Retinal pigment epithelial cell (primary cell): ENCODE results near the gene NEAT1.

Experiments used
- DNase-seq: peaks from one replicate; pipeline ENCODE4 v3.0.0-alpha.2; 2010; ENCODE audit warnings: low read depth
- H3K4me3 ChIP-seq: 2 replicates; pipeline ENCODE4 v1.5.1; 2011; ENCODE audit warnings: mild to moderate bottlenecking, low read length, control low read depth, moderate library complexity
- TF ChIP-seq, protein P1 (sequence below): conservative IDR thresholded peaks from 2 replicates; pipeline ENCODE4 v1.5.1; 2011; ENCODE audit warnings: low read depth, low read length, control low read depth, inconsistent platforms

The NEAT1 gene

DNA sequence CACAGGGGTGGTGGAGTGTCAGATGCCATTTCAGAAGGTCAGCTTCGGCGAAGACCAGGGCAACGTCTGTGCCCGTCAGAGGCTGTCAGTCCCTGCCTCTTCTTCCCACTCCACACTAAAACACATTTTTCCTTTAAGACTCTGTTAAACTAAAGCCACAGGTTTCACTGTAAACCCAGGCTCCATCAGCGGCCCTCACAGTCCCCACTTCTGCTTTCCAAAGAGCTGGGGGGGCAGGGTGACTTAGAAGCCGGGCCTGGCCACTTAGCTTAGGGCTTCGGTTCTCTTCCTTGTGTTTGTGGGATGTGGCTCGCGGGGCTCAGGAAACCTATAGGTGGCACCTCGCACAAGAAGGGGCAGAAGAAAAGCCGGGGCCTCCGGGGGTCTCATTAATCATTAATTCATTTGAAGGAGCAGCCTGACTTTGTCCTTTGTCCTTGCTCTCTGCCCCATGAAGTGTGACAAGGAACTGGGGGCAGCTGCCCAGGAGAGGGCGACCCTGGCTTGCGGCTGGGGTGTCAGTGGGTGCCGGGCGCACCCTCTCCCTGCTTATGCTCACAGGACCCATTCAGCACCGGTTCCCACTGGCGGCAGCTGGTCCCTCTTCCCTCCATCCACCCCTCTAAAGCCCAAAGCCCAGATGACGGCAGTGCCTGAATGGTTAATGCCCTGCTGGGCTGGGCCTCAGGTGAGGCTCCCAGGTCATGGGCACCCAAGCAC is 44.2 kb upstream of the NEAT1 start:
- DNase-seq: no peak
- no peak overlapping the region for H3K4me3 ChIP-seq
- TF ChIP-seq, protein P1, sequence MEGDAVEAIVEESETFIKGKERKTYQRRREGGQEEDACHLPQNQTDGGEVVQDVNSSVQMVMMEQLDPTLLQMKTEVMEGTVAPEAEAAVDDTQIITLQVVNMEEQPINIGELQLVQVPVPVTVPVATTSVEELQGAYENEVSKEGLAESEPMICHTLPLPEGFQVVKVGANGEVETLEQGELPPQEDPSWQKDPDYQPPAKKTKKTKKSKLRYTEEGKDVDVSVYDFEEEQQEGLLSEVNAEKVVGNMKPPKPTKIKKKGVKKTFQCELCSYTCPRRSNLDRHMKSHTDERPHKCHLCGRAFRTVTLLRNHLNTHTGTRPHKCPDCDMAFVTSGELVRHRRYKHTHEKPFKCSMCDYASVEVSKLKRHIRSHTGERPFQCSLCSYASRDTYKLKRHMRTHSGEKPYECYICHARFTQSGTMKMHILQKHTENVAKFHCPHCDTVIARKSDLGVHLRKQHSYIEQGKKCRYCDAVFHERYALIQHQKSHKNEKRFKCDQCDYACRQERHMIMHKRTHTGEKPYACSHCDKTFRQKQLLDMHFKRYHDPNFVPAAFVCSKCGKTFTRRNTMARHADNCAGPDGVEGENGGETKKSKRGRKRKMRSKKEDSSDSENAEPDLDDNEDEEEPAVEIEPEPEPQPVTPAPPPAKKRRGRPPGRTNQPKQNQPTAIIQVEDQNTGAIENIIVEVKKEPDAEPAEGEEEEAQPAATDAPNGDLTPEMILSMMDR: no peak

DNA sequence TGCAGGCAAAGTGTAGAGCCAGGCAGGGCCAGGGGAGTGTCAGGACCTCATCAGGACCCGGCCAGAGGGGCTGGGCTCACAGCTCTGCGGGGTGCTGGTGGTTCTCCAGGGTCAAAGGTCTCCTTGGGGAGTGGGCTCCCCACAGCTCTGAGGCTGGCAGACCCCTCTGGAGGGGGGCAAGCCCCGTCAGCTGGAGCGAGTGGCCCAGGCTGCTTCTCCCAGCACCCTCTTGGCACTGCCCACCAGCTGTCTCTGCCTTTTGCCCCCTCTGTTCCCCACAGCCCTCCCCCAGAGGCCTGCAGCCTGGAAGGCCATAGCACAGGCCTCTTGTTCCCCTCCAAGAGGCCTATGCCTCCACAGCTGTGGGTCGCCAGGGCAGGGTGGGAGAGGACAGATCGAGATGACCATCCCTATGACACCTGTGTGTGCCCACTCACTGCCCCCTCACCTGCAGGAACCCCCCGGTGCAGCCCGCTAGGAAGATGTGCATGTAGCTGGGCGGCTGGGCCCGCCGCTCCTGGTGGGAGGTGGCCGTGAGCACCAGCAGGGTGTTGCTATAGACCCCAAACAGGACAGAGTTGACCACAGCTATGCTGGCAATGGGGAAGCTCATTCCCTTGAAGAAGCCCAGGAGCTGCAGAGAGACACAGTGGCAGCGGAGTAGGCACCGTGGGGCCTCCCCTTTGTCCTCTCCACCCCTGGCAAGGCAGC is 43.5 kb upstream of the NEAT1 start:
- TF ChIP-seq, protein P1: no peak
- DNase-seq: no peak
- H3K4me3 ChIP-seq: no peak overlapping the region

DNA sequence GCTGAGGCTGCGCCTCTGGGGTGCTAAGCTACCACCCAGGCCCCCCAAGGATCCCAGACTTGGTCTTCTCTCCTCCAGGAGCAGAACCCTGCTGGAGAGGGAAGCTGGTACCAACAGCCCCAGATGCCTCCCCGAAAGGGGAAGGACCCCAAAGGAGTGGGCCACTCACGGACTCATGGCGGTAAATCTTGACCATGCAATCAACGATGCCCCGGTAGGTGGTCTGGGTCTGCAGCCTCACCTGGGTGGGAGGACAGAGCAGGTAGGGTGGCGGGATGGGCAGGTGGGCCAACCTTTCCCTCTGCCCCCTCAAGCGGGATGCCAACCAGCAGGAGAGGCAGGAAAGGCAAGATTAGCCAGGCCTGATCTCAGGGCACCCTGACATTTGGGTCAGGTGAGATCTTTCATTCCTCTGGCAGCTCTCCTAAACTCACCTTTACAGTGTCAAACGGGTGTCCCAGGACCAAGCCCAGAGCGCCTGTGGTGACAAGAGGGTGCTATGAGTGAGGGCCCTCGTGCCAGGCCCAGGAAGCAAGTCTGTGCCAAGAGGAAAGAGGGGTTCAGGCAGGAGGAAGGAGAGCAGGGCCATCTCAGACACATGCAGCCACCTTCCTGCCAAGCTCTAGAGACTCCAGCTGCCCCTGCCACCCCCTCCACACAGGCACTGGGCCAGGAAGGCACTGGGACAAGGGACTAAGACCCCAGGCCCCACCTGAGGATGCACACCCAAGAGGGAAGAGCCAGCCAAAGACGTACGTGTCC is 42.7 kb upstream of the NEAT1 start:
- TF ChIP-seq, protein P1: no peak
- no peak overlapping the region for H3K4me3 ChIP-seq
- no peak for DNase-seq

DNA sequence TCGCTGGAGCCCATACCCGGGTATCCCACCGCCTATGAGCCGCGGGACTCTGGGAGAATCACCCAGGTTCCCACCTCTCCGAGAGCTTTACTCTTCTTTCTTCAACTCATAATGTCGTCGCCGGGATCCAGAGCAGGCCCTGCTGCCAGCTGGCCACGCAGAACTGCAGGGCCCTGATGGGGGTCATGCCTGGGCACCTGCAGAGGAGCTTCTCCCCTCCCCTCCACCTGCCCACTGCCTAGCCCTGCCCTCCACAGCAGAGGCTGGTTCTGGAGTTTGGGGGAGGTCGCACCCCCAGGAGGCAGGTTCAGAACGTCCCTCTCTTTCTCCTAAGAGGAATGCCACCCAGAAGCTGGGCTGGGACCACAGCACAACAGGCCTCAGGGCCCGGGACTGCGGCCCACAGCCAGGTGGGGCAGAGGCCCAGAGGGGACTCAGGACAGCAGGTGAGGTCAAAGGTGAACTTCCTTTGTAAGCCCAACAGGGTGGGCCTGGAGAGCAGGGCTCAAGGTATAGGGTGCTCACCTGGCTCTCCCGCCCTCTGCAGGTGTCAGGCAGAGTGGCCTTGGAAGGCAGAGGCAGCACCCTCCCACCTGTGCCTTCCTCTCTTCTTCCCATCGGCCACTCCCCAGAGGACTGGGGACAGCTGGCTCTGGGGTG is 42.0 kb upstream of the NEAT1 start:
- H3K4me3 ChIP-seq: no peak overlapping the region
- TF ChIP-seq, protein P1: no peak
- no peak for DNase-seq

DNA sequence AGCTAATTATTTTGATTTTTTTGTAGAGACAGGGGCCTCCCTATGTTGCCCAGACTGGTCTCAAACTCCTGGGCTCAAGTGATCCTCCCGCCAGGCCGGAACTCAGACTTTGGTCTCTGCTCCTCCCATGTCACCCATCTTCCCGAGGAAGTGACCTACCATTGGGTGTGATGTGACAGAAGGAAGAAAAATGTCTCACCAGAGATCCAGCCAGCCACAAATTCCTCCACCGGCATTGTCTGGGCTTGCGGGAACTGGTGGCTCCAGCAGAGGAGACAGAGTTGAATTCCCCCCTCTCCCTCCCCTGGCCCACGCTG is 40.9 kb upstream of the NEAT1 start:
- peak overlapping the region; percentile 35 for H3K4me3 ChIP-seq
- DNase-seq: no peak
- TF ChIP-seq, protein P1: no peak

DNA sequence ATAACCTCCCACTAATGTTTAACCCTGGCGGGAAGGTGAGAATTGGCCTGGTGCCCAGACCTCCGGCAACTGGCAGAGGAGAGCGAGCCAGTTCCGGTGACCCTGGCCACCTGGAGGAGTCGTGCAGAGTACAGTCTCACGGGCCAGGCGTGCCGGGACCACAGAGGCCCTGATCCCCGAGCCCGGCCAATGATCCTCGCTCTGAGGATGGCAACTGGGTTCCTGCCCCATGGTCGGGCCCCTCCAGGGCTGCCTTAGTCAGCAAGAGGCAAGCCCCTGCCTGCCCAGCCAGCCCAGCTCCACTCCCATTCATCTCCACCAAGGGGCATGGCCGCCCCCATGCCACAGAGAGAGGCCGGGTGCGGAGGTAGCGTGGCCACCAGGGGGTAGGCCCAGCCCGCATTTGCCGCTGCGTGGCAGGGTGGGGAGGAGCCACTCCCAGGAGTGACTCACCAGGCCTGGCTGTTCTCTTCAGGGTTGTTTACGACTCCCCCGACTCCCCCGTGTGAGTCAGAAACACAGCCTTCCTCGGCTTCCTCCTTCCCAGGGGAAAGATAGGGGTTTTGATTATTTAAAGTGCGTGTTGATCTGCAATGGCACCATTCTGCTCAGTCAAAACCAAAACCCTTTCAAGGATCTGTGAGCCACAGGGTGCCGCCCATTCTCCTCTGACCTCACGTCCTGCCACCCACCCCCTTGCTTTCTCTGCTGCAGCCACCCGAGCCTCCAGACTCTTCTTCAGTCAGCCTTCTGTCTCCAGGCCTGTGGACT is 40.4 kb upstream of the NEAT1 start, which contains the start of gene SLC25A45:
Gene SLC25A45 (minus strand): TSS at position 614 of the 771 bp plus-strand sequence. CDS start 695 bp downstream, outside the sequence.
- DNase-seq: peak; percentile 89
- peak within 1 kb of the TSS; percentile 35 for H3K4me3 ChIP-seq
- TF ChIP-seq, protein P1: peak; percentile 67
